HG03432 (cell line): ENCODE data around the gene HCST.
A peak's percentile ranks its signal among the peaks of the same experiment; 100 is the strongest.
"Not testable (repeated sequence)": the region's sequence is repeated elsewhere in the genome, so short reads cannot be mapped to it uniquely, and the experiment has no call there.

Experiments
- ATAC-seq: cut with Tn5 transposase; IDR thresholded peaks from one replicate; pipeline ENCODE4 v1.9.1; 2021; ENCODE audit warnings: mild to moderate bottlenecking, moderate library complexity; ENCODE audit not compliant: unreplicated experiment

Gene HCST

GRCh38 chr19:35879068-35879467, 23.3 kb upstream of the HCST start:
- no peak for ATAC-seq

GRCh38 chr19:35879770-35880317, 22.5 kb upstream of the HCST start:
- no peak for ATAC-seq

GRCh38 chr19:35882114-35882832, 20.1 kb upstream of the HCST start:
- no peak for ATAC-seq

- ATAC-seq: no peak
These were observed 18.4 kb upstream of the HCST start for GRCh38 chr19:35883882-35884281.

- no peak for ATAC-seq
These were observed 17.0 kb upstream of the HCST start for GRCh38 chr19:35885225-35885738.

- no peak for ATAC-seq
These were observed 16.4 kb upstream of the HCST start for GRCh38 chr19:35885904-35886303.

- no peak for ATAC-seq
These were observed 15.1 kb upstream of the HCST start for GRCh38 chr19:35887197-35887596.

- no peak for ATAC-seq
These were observed 13.9 kb upstream of the HCST start for GRCh38 chr19:35888398-35888797.

- ATAC-seq: no peak
These were observed 12.8 kb upstream of the HCST start for GRCh38 chr19:35889370-35890112.

GRCh38 chr19:35890113-35890650, 12.1 kb upstream of the HCST start:
- ATAC-seq: no peak

- not testable (repeated sequence) for ATAC-seq
These were observed 10.5 kb upstream of the HCST start for GRCh38 chr19:35891819-35892218.

- ATAC-seq: no peak
These were observed 8.0 kb upstream of the HCST start for GRCh38 chr19:35894342-35894741.

GRCh38 chr19:35895911-35896642, 6.3 kb upstream of the HCST start:
- ATAC-seq: no peak

GRCh38 chr19:35896643-35897040, 5.7 kb upstream of the HCST start:
- no peak for ATAC-seq

GRCh38 chr19:35897706-35898451, 4.5 kb upstream of the HCST start:
- no peak for ATAC-seq

- no peak for ATAC-seq
These were observed 3.9 kb upstream of the HCST start for GRCh38 chr19:35898499-35898809.

- ATAC-seq: peak; percentile 47
These were observed 2.6 kb upstream of the HCST start for GRCh38 chr19:35899547-35900214.

- no peak for ATAC-seq
These were observed 1.2 kb upstream of the HCST start for GRCh38 chr19:35901055-35901644.

- no peak for ATAC-seq
These were observed 644 bp downstream of the HCST start for GRCh38 chr19:35902870-35903475.
